Measurements from ENCODE around the gene F7.

Gene F7

DNA sequence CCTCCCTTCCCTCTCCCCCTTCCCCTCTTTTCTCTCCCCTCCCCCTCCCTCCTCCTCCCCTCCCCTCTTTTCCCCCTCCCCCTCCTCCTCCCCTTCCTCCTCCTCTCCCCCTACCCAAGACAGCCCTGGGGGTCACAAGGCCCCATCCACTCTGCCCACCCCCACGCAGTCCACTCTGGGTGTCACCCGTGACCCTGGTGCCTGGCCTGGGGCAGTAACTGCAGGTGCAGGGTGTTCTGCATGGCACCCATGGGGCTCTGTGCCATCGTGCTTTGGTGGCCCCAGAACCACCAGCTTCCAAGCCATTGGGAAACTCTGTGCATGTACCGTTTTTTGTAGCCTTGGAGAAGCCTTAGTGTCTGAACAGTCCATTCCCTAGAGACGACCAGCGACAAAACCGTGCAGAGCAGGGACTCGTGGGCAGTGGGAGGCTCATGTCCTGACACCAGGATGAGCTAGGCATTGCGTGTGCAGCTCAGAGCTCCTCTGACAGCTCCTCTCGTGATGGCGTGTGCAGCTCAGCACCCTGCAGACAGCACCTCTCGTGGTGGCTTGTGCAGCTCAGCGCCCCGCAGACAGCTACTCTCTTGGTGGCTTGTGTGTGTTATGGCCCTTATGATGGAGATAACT lies 43.7 kb upstream of the F7 start:
- Histone ChIP-seq H3K4me2 (ENCODE audit: low read length) (no peak overlapping the region), H3K4me3 (ENCODE audit: low read length) (no peak overlapping the region), H3K9ac (ENCODE audit: low read length) (no peak overlapping the region), H3K27me3 (ENCODE audit: low read depth, low read length) (no peaks in the 10 kb centered on the region), H3K27ac (ENCODE audit: low read length) (no peak overlapping the region), H3K79me2 (ENCODE audit: low read length) (no peaks in the 10 kb centered on the region), H2AFZ (ENCODE audit: low read depth, low read length) (no peak overlapping the region), H4K20me1 (ENCODE audit: insufficient read depth, low read length) (no peaks in the 10 kb centered on the region), H3K4me1 (ENCODE audit: low read length) (no peaks in the 10 kb centered on the region), H3K36me3 (replicated peaks; ENCODE audit: low read depth, low read length) (no peaks in the 10 kb centered on the region), H3K9me3 (ENCODE audit: insufficient read depth, low read length) (no peaks in the 10 kb centered on the region)
- TF ChIP-seq, protein P1, sequence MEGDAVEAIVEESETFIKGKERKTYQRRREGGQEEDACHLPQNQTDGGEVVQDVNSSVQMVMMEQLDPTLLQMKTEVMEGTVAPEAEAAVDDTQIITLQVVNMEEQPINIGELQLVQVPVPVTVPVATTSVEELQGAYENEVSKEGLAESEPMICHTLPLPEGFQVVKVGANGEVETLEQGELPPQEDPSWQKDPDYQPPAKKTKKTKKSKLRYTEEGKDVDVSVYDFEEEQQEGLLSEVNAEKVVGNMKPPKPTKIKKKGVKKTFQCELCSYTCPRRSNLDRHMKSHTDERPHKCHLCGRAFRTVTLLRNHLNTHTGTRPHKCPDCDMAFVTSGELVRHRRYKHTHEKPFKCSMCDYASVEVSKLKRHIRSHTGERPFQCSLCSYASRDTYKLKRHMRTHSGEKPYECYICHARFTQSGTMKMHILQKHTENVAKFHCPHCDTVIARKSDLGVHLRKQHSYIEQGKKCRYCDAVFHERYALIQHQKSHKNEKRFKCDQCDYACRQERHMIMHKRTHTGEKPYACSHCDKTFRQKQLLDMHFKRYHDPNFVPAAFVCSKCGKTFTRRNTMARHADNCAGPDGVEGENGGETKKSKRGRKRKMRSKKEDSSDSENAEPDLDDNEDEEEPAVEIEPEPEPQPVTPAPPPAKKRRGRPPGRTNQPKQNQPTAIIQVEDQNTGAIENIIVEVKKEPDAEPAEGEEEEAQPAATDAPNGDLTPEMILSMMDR (IDR thresholded peaks at IDR 0.05; ENCODE audit: low read depth, low read length), result no peak
- no peak for TF ChIP-seq EZH2phosphoT487 (IDR thresholded peaks at IDR 0.05; ENCODE audit: low read depth)

DNA sequence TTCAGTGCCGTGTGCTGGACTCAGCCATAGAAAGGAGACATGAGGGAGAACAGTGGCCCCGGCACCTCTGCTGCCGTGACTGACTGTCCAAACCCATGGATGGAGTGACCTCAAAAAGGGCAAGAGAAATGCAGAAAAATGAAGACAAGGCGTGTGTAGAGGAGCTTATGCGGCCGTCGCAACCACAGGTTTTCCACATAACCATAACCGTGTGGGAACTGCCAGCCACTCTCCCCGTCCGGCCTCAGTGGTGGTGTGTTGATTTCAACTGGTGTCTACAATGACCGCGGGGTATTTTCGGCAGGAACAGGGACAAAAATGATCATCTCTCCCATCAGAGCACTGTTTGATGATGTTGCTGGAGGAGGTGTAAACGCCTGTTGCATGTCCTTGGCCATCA lies 42.9 kb upstream of the F7 start:
- Histone ChIP-seq H3K4me2 (ENCODE audit: low read length) (no peak overlapping the region), H3K9me3 (ENCODE audit: insufficient read depth, low read length) (no peaks in the 10 kb centered on the region), H3K9ac (ENCODE audit: low read length) (no peak overlapping the region), H3K27ac (ENCODE audit: low read length) (no peak overlapping the region), H3K4me1 (ENCODE audit: low read length) (no peaks in the 10 kb centered on the region), H3K27me3 (ENCODE audit: low read depth, low read length) (no peaks in the 10 kb centered on the region), H2AFZ (ENCODE audit: low read depth, low read length) (no peak overlapping the region), H3K36me3 (replicated peaks; ENCODE audit: low read depth, low read length) (no peaks in the 10 kb centered on the region), H3K4me3 (ENCODE audit: low read length) (no peak overlapping the region), H4K20me1 (ENCODE audit: insufficient read depth, low read length) (no peaks in the 10 kb centered on the region), H3K79me2 (ENCODE audit: low read length) (no peaks in the 10 kb centered on the region)
- TF ChIP-seq EZH2phosphoT487 (IDR thresholded peaks at IDR 0.05; ENCODE audit: low read depth), result no peak
- TF ChIP-seq, protein P1 (IDR thresholded peaks at IDR 0.05; ENCODE audit: low read depth, low read length), result no peak

DNA sequence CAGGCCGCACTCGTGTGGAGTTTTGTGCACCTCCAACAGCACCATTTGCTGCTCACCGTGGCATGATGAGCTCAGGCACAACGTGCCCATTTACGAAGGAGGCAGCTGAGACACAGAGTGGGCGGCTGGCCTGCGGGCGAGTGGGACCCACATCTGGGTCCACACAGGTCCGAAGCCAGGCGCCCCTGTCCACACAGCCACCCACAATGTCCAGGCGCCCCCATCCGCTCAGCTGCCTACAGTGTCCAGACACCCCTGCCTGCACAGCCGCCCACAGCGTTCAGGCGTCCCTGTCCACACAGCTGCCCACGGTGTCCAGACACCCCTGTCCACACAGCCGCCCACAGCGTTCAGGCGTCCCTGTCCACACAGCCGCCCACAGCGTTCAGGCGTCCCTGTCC lies 42.5 kb upstream of the F7 start:
- no peak overlapping the region for H3K27ac ChIP-seq (ENCODE audit: low read length)
- H3K27me3 ChIP-seq (ENCODE audit: low read depth, low read length), result no peaks in the 10 kb centered on the region
- H3K79me2 ChIP-seq (ENCODE audit: low read length), result no peaks in the 10 kb centered on the region
- H4K20me1 ChIP-seq (ENCODE audit: insufficient read depth, low read length), result no peaks in the 10 kb centered on the region
- no peak overlapping the region for H3K4me2 ChIP-seq (ENCODE audit: low read length)
- no peaks in the 10 kb centered on the region for H3K9me3 ChIP-seq (ENCODE audit: insufficient read depth, low read length)
- H3K36me3 ChIP-seq (replicated peaks; ENCODE audit: low read depth, low read length), result no peaks in the 10 kb centered on the region
- TF ChIP-seq, protein P1 (IDR thresholded peaks at IDR 0.05; ENCODE audit: low read depth, low read length), result no peak
- TF ChIP-seq EZH2phosphoT487 (IDR thresholded peaks at IDR 0.05; ENCODE audit: low read depth), result no peak
- no peak overlapping the region for H2AFZ ChIP-seq (ENCODE audit: low read depth, low read length)
- no peaks in the 10 kb centered on the region for H3K4me1 ChIP-seq (ENCODE audit: low read length)
- H3K4me3 ChIP-seq (ENCODE audit: low read length), result no peak overlapping the region
- no peak overlapping the region for H3K9ac ChIP-seq (ENCODE audit: low read length)

DNA sequence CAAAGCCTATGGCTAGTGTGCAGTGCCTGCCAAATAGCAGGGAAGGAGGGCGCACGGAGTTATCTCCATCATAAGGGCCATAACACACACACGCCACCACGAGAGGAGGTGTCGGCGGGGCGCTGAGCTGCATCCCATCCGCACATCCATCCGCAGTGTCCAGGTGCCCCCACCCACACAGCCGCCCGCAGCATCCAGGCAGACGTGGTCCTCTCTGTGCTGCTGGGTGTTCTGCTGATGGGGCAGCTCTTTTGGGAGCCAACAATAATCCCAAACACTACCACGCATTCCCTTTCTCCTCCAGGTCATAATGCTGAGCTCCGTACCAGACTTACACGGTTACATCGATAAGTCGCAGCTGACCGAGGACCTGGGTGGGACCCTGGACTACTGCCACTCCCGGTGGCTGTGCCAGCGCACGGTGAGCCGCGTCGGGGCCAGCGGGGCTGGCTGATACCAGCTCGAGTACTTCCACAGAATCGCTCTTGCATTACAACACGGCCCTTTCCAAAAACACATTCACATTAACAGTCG lies 41.5 kb upstream of the F7 start:
- Histone ChIP-seq H3K4me3 (ENCODE audit: low read length) (no peak overlapping the region), H3K79me2 (ENCODE audit: low read length) (no peaks in the 10 kb centered on the region), H3K27me3 (ENCODE audit: low read depth, low read length) (no peaks in the 10 kb centered on the region), H3K4me2 (ENCODE audit: low read length) (no peak overlapping the region), H4K20me1 (ENCODE audit: insufficient read depth, low read length) (no peaks in the 10 kb centered on the region), H2AFZ (ENCODE audit: low read depth, low read length) (no peak overlapping the region), H3K4me1 (ENCODE audit: low read length) (no peaks in the 10 kb centered on the region), H3K9ac (ENCODE audit: low read length) (no peak overlapping the region), H3K27ac (ENCODE audit: low read length) (no peak overlapping the region), H3K9me3 (ENCODE audit: insufficient read depth, low read length) (no peaks in the 10 kb centered on the region), H3K36me3 (replicated peaks; ENCODE audit: low read depth, low read length) (no peaks in the 10 kb centered on the region)
- no peak for TF ChIP-seq EZH2phosphoT487 (IDR thresholded peaks at IDR 0.05; ENCODE audit: low read depth)
- TF ChIP-seq, protein P1 (IDR thresholded peaks at IDR 0.05; ENCODE audit: low read depth, low read length), result no peak
